Common myeloid progenitor, CD34-positive (primary cell): ENCODE results near the gene DHRSX.

Experiments
- CTCF ChIA-PET: fragments of 350-600 bp; sonication (Branson Sonifier 250); formaldehyde crosslinking; loops from one replicate; lab custom pipeline; 2021; ENCODE audit warnings: antibody characterized with exemption; lab: Charles Lee
- POLR2A ChIA-PET: fragments of 350-600 bp; sonication (Branson Sonifier 250); formaldehyde crosslinking; loops from one replicate; lab custom pipeline; 2021; ENCODE audit warnings: antibody characterized with exemption; lab: Charles Lee
- DNase-seq, 3 donors: peaks; one replicate each; pipeline versions ENCODE4 v3.0.0 to v3.0.0-alpha.2; 2013
- H3K27ac ChIP-seq, 2 experiments: 1 replicate in 1 of 2; 2 replicates in 1 of 2; pipeline ENCODE4 v1.7.0; 2013; ENCODE audit warnings: inconsistent platforms in 2 of 2, low read length in 2 of 2, mild to moderate bottlenecking in 2 of 2, low read depth in 1 of 2, moderate library complexity in 1 of 2; ENCODE audit not compliant: severe bottlenecking in 2 of 2, insufficient read depth in 1 of 2, poor library complexity in 1 of 2
- H3K27me3 ChIP-seq, 5 experiments: replicated peaks in 2 of 5; 1 replicate in 3 of 5; 2 replicates in 2 of 5; pipeline versions ENCODE4 v1.6.1 to v1.7.0; 2013; ENCODE audit warnings: low read length in 4 of 5, mild to moderate bottlenecking in 2 of 5, moderate library complexity in 2 of 5, inconsistent platforms in 1 of 5; ENCODE audit not compliant: insufficient read depth in 5 of 5, control insufficient read depth in 4 of 5
- H3K36me3 ChIP-seq, 4 experiments: 1 replicate in 2 of 4; 2 replicates in 2 of 4; pipeline versions ENCODE4 v1.6.1 to v1.7.0; 2013; ENCODE audit warnings: low read length in 3 of 4, control low read depth in 1 of 4, mild to moderate bottlenecking in 1 of 4; ENCODE audit not compliant: control insufficient read depth in 4 of 4, insufficient read depth in 4 of 4
- H3K4me1 ChIP-seq, 4 experiments: 1 replicate in 3 of 4; 2 replicates in 1 of 4; pipeline versions ENCODE4 v1.6.1 to v1.7.1; 2013; ENCODE audit warnings: low read length in 3 of 4, mild to moderate bottlenecking in 3 of 4, control low read depth in 1 of 4, inconsistent platforms in 1 of 4, moderate library complexity in 1 of 4; ENCODE audit not compliant: control insufficient read depth in 4 of 4, insufficient read depth in 4 of 4; ENCODE audit errors: control extremely low read depth in 1 of 4
- H3K4me3 ChIP-seq, 7 experiments: 1 replicate in 4 of 7; 2 replicates in 3 of 7; pipeline versions ENCODE4 v1.5.1 to v1.7.0; 2013; ENCODE audit warnings: mild to moderate bottlenecking in 7 of 7, low read length in 6 of 7, moderate library complexity in 6 of 7, inconsistent platforms in 2 of 7, low read depth in 2 of 7, control low read depth in 1 of 7; ENCODE audit not compliant: insufficient read depth in 4 of 7, control insufficient read depth in 1 of 7; ENCODE audit errors: extremely low read depth in 1 of 7
- H3K9me3 ChIP-seq, 5 experiments: 1 replicate in 4 of 5; 2 replicates in 1 of 5; pipeline versions ENCODE4 v1.6.1 to v1.7.1; 2013; ENCODE audit warnings: low read length in 4 of 5, mild to moderate bottlenecking in 2 of 5, inconsistent platforms in 1 of 5, low read depth in 1 of 5, moderate library complexity in 1 of 5; ENCODE audit not compliant: control insufficient read depth in 4 of 5, insufficient read depth in 2 of 5; ENCODE audit errors: control extremely low read depth in 1 of 5
- WGBS: methylation state at CpG from one replicate; pipeline ENCODE4 v1.1.5; 2013; ENCODE audit not compliant: insufficient coverage; 5-methylcytosine and 5-hydroxymethylcytosine counted together

DHRSX gene

GRCh38 chrX:2402361-2402690 is 98.5 kb downstream of the DHRSX start:
- H3K27me3 ChIP-seq = no peaks in the 10 kb centered on the region
- peaks cover 0 to 10% (median 6%) of the 10 kb centered on the region in 4 experiments for H3K36me3 ChIP-seq
- H3K4me3 ChIP-seq = no peak overlapping the region
- ChIA-PET CTCF (no interaction called here), POLR2A (no interaction called here)
- 96% methylated on average over 7 of the region's 7 CpGs for WGBS
- no peak overlapping the region for H3K27ac ChIP-seq
- H3K9me3 ChIP-seq = peaks cover 3 to 7% (median 6%) of the 10 kb centered on the region in 5 experiments
- H3K4me1 ChIP-seq = no peaks in the 10 kb centered on the region
- no peak for DNase-seq

- H3K27me3 ChIP-seq = no peaks in the 10 kb centered on the region
- no peak overlapping the region for H3K4me3 ChIP-seq
- H3K9me3 ChIP-seq = peaks cover under 1 to 1% (median under 1%) of the 10 kb centered on the region in 5 experiments
- H3K4me1 ChIP-seq = no peaks in the 10 kb centered on the region
- H3K36me3 ChIP-seq = peaks cover 0 to 5% (median 2%) of the 10 kb centered on the region in 4 experiments
- ChIA-PET POLR2A (no interaction called here), CTCF (no interaction called here)
- no peak overlapping the region for H3K27ac ChIP-seq
- no peak for DNase-seq
- 98% methylated on average over 18 of the region's 21 CpGs for WGBS
Measured at GRCh38 chrX:2401590-2402360, 99.0 kb downstream of the DHRSX start.

GRCh38 chrX:2401201-2401589 is 99.6 kb downstream of the DHRSX start:
- 100% methylated on average over 7 of the region's 9 CpGs for WGBS

GRCh38 chrX:2398064-2398656 is 102.6 kb downstream of the DHRSX start:
- Histone ChIP-seq H3K36me3 (peaks cover 0 to 2% (median 1%) of the 10 kb centered on the region in 4 experiments), H3K9me3 (no peaks in the 10 kb centered on the region), H3K4me3 (no peak overlapping the region), H3K27ac (no peak overlapping the region), H3K27me3 (no peaks in the 10 kb centered on the region), H3K4me1 (no peaks in the 10 kb centered on the region)
- no peak for DNase-seq
- ChIA-PET POLR2A (no interaction called here), CTCF (no interaction called here)
- 95% methylated on average over 11 of the region's 14 CpGs for WGBS

More at GRCh38 chrX:2401201-2401589, 99.6 kb downstream of the DHRSX start:
- Histone ChIP-seq H3K9me3 (no peaks in the 10 kb centered on the region), H3K36me3 (peaks cover 0 to 5% (median 1%) of the 10 kb centered on the region in 4 experiments), H3K27me3 (no peaks in the 10 kb centered on the region), H3K4me3 (no peak overlapping the region), H3K4me1 (no peaks in the 10 kb centered on the region), H3K27ac (no peak overlapping the region)
- CTCF ChIA-PET = no interaction called here
- POLR2A ChIA-PET = no interaction called here
- no peak for DNase-seq

GRCh38 chrX:2397229-2398063 is 103.3 kb downstream of the DHRSX start:
- Histone ChIP-seq H3K4me3 (no peak overlapping the region), H3K27ac (no peak overlapping the region), H3K27me3 (no peaks in the 10 kb centered on the region), H3K36me3 (peaks cover 0 to 2% (median 1%) of the 10 kb centered on the region in 4 experiments), H3K9me3 (no peaks in the 10 kb centered on the region), H3K4me1 (no peaks in the 10 kb centered on the region)
- 94% methylated on average over 20 of the region's 26 CpGs for WGBS
- no peak for DNase-seq
- ChIA-PET POLR2A (no interaction called here), CTCF (no interaction called here)

GRCh38 chrX:2395261-2395992 is 105.3 kb downstream of the DHRSX start:
- no peak overlapping the region for H3K4me3 ChIP-seq
- ChIA-PET CTCF (no interaction called here), POLR2A (no interaction called here)
- H3K27me3 ChIP-seq = no peaks in the 10 kb centered on the region
- H3K27ac ChIP-seq = no peak overlapping the region
- no peaks in the 10 kb centered on the region for H3K4me1 ChIP-seq
- H3K9me3 ChIP-seq = peaks cover 1 to 9% (median 5%) of the 10 kb centered on the region in 5 experiments
- DNase-seq = no peak
- peaks cover 7 to 14% (median 8%) of the 10 kb centered on the region in 4 experiments for H3K36me3 ChIP-seq
- WGBS = 95% methylated on average over 19 of the region's 19 CpGs
